ENCODE measurements around the gene DNAH12.

DNA sequence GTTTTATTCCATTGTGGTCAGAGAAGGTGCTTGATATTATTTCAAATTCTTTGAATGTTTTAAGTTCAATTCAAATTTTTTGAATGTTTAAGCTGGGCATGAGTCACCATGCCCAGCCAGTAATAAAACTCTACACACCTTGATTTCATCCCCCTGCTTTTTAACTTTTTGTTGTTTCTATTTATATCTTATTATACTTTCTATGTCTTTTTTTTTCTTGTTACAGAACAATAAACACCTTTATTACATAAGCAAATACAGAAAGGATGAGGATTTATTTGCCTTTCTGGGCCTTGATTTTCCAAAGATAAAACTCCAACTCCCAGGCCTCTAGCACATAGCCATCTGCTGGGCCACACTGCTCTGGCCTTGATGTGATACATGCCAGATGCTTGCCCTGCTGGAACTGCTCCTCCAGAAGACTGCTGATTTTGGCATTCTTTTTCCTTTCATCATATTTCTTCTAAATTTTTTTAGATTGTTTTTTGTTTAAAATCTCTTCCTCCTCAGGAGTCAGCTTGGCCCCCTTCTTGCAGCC lies 14.0 kb downstream of the DNAH12 start:
- TF ChIP-seq, protein P1, sequence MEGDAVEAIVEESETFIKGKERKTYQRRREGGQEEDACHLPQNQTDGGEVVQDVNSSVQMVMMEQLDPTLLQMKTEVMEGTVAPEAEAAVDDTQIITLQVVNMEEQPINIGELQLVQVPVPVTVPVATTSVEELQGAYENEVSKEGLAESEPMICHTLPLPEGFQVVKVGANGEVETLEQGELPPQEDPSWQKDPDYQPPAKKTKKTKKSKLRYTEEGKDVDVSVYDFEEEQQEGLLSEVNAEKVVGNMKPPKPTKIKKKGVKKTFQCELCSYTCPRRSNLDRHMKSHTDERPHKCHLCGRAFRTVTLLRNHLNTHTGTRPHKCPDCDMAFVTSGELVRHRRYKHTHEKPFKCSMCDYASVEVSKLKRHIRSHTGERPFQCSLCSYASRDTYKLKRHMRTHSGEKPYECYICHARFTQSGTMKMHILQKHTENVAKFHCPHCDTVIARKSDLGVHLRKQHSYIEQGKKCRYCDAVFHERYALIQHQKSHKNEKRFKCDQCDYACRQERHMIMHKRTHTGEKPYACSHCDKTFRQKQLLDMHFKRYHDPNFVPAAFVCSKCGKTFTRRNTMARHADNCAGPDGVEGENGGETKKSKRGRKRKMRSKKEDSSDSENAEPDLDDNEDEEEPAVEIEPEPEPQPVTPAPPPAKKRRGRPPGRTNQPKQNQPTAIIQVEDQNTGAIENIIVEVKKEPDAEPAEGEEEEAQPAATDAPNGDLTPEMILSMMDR (IDR thresholded peaks at IDR 0.05): no peak
- no peak for TF ChIP-seq POLR2A (IDR thresholded peaks at IDR 0.05)

All from right lobe of liver (tissue), 4 donors.